ENCODE measurements around the gene CWC22. TPM values are rescaled to one million over a fixed set of nuclear protein-coding genes. Genes with fewer than 3 reads are reported as not detected.

CWC22 gene
- total RNA-seq, 4 donors from 2014 or later = 23.3 to 28.3 (median 25.5) TPM

DNA sequence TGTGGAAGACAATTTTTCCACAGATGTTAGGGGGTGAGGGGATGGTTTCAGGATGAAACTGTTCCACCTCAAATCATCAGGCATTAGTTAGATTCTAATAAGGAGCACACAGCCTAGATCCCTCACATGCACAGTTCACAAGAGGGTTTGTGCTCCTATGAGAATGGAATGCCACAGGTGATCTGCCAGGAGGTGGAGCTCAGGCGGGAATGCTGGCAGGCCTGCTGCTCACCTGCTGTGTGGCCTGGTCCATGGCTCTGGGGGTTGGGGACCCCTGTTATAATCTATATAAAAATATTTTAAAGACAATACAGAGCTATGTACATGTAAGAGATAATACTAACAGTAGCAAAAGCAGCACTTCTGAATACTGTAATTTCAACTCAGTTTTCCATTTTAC, 19.2 kb downstream of the CWC22 start:
- H3K4me3 ChIP-seq = no peak overlapping the region
- H3K27ac ChIP-seq = no peak overlapping the region
- no peaks in the 10 kb centered on the region for H3K27me3 ChIP-seq
- H3K4me1 ChIP-seq = peaks cover 0 to 6% (median 0%) of the 10 kb centered on the region in 3 donors
- ATAC-seq = no peak
- TF ChIP-seq CTCF (IDR thresholded peaks at IDR 0.05) (no peak), EP300 (IDR thresholded peaks at IDR 0.05) (no peak), POLR2A (IDR thresholded peaks at IDR 0.05) (no peak), POLR2AphosphoS5 (IDR thresholded peaks at IDR 0.05) (no peak)
- no peaks in the 10 kb centered on the region for H3K9me3 ChIP-seq
- H3K36me3 ChIP-seq = peaks cover 0 to 89% of the 10 kb centered on the region in 2 donors
- 78% methylated on average over 1 of the region's 1 CpG; no CpG with 5 or more reads in 1 of the 2 donors for WGBS, 2 donors (ENCODE audit: low coverage in 1 of 2)

DNA sequence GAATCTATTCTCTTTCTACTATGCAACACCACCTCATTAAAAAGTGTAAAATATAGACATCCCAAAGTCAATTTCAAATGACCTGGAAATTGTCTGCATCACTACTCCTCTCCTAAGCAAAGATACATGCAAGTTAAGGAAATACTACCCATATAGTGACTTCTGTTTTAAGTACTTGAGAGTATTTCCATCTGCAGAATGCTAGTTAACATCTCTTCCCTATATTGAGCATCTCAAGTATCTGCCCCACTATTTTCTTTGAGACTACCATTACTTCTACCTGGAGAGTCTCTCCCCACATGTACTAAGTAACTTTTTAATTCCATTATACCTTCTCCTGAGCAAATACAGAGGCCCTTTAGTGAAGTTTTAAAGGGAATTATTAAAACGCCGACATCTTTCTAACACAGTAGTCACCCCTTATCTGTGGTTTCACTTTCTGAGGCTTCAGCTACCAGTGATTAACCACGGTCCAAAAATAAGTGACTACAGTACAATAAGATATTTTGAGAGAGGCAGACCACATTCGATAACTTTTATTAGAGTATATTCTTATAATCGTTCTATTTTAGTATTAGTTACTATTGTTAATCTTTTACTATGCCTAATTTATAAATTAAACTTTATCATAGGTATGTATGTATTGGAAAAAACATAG, 21.8 kb downstream of the CWC22 start:
- no peaks in the 10 kb centered on the region for H3K9me3 ChIP-seq
- H3K27me3 ChIP-seq = no peaks in the 10 kb centered on the region
- WGBS, 2 donors (ENCODE audit: low coverage in 1 of 2) = 92 to 98% methylated on average over 5 of the region's 5 CpGs
- ATAC-seq = no peak
- no peak for TF ChIP-seq POLR2AphosphoS5 (IDR thresholded peaks at IDR 0.05)
- no peak for TF ChIP-seq CTCF (IDR thresholded peaks at IDR 0.05)
- no peak for TF ChIP-seq EP300 (IDR thresholded peaks at IDR 0.05)
- TF ChIP-seq POLR2A (IDR thresholded peaks at IDR 0.05) = no peak
- no peaks in the 10 kb centered on the region for H3K4me1 ChIP-seq
- no peak overlapping the region for H3K4me3 ChIP-seq
- peaks cover 3 to 91% of the 10 kb centered on the region in 2 donors for H3K36me3 ChIP-seq
- no peak overlapping the region for H3K27ac ChIP-seq

DNA sequence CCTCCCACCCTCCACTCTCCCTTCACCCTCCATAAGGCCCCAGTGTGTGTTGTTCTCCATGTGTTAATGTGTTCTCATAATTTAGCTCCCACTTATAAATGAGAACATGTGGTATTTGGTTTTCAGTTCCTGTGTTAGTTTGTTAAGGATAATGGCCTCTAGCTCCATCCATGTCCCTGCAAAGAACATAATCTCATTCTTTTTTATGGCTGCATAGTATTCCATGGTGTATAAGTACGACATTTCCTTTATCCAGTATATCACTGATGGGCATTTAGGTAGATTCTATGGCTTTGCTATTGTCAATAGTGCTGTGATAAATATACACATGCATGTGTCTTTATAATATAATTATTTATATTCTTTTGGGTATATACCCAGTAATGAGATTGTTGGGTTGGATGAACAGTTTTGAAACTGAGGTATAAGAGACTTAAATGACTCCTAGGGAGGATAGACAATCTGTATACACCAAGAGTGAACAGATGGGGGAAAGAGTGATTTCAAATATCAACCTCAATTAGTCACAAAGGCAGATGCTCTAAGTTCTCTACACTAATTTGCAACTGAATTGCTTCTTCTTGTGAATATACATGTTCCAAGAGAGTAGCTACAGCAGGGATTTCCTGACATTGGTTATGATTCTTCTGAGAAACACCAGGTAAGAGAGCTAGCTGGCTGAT, 23.7 kb downstream of the CWC22 start:
- H3K27ac ChIP-seq = no peak overlapping the region
- no peak for ATAC-seq
- no peaks in the 10 kb centered on the region for H3K9me3 ChIP-seq
- WGBS, 2 donors (ENCODE audit: low coverage in 1 of 2) = 0 to 100% methylated on average over 1 of the region's 1 CpG
- H3K4me3 ChIP-seq = no peak overlapping the region
- TF ChIP-seq POLR2AphosphoS5 (IDR thresholded peaks at IDR 0.05) (no peak), POLR2A (IDR thresholded peaks at IDR 0.05) (no peak), CTCF (IDR thresholded peaks at IDR 0.05) (no peak), EP300 (IDR thresholded peaks at IDR 0.05) (no peak)
- no peaks in the 10 kb centered on the region for H3K4me1 ChIP-seq
- peaks cover 3 to 99% of the 10 kb centered on the region in 2 donors for H3K36me3 ChIP-seq
- H3K27me3 ChIP-seq = no peaks in the 10 kb centered on the region

DNA sequence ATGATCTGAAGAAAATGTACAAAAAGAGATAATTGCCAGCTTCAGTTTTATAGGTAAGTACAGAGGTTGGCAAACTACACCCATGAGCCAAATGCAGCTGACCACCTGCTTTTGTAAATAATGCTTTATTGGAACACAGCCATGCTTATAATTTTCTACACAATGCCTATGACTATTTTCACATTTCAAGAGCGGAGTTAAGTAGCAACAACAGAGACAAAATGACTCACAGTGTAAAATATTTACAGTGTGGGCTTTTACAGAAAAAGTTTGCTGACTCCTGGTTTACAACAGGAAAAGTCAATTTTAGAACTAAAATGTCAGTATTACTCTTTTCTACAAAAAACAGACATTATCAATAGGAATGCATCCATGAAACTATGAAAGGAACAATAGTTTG, 26.0 kb downstream of the CWC22 start:
- TF ChIP-seq EP300 (IDR thresholded peaks at IDR 0.05) = no peak
- no peak for TF ChIP-seq POLR2AphosphoS5 (IDR thresholded peaks at IDR 0.05)
- TF ChIP-seq POLR2A (IDR thresholded peaks at IDR 0.05) = no peak
- no peak for TF ChIP-seq CTCF (IDR thresholded peaks at IDR 0.05)
- H3K4me3 ChIP-seq = no peak overlapping the region
- H3K4me1 ChIP-seq = no peaks in the 10 kb centered on the region
- no peaks in the 10 kb centered on the region for H3K9me3 ChIP-seq
- 83 to 86% methylated on average over 1 of the region's 1 CpG for WGBS, 2 donors (ENCODE audit: low coverage in 1 of 2)
- H3K36me3 ChIP-seq = peaks cover 3 to 99% of the 10 kb centered on the region in 2 donors
- ATAC-seq = no peak
- H3K27me3 ChIP-seq = no peaks in the 10 kb centered on the region
- no peak overlapping the region for H3K27ac ChIP-seq

DNA sequence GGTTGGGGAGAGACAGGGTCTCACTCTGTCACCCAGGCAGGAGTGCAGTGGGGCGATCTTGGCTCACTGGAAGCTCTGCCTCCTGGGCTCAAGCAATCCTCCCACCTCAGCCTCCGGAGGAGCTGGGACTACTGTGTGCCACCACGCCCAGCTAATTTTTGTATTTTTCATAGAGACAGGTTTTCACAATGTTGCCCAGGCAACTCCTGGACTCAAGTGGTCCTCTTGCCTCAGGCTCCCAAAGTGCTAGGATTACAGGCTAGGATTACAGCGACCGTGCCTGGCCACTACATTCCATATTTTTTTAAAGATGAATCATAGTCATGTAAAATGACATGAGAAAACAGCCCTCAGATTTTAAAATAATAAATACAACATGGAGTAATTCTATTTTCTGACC, 32.3 kb downstream of the CWC22 start:
- TF ChIP-seq POLR2A (IDR thresholded peaks at IDR 0.05) = no peak
- TF ChIP-seq CTCF (IDR thresholded peaks at IDR 0.05) = no peak
- no peak for TF ChIP-seq EP300 (IDR thresholded peaks at IDR 0.05)
- TF ChIP-seq POLR2AphosphoS5 (IDR thresholded peaks at IDR 0.05) = no peak
- no peak for ATAC-seq
- Histone ChIP-seq H3K4me1 (no peaks in the 10 kb centered on the region), H3K9me3 (no peaks in the 10 kb centered on the region), H3K36me3 (peaks cover 0 to 76% of the 10 kb centered on the region in 2 donors), H3K27me3 (no peaks in the 10 kb centered on the region), H3K4me3 (no peak overlapping the region), H3K27ac (no peak overlapping the region)
- WGBS, 2 donors (ENCODE audit: low coverage in 1 of 2) = 90 to 100% methylated on average over 4 to 5 of the region's 5 CpGs

Data from gastroesophageal sphincter (tissue), 4 donors.